Spleen (tissue), 11 donors: Measurements from ENCODE around the gene WDR54. TPM values are rescaled to one million over a fixed set of nuclear protein-coding genes. Genes with fewer than 3 reads are reported as not detected.

Experiments
- DNase-seq: peaks from one replicate; pipeline ENCODE4 v3.0.0-alpha.2; 2020
- H3K27ac ChIP-seq, 8 donors: fragments of 200-600 bp; sonication (generic) in 7 of 8; 1 replicate in 4 of 8; 2 replicates in 4 of 8; pipeline versions ENCODE4 v1.5.0 to v1.8.0; 2016 to 2021; ENCODE audit warnings: inconsistent platforms in 4 of 8, mild to moderate bottlenecking in 4 of 8, moderate library complexity in 1 of 8
- H3K27me3 ChIP-seq, 7 donors: fragments of 200-600 bp; sonication (generic) in 6 of 7; replicated peaks in 1 of 7; 1 replicate in 4 of 7; 2 replicates in 3 of 7; pipeline versions ENCODE4 v1.5.0 to v1.8.0; 2016 to 2021; ENCODE audit warnings: inconsistent platforms in 3 of 7, mild to moderate bottlenecking in 1 of 7
- H3K36me3 ChIP-seq, 6 donors: fragments of 200-600 bp; sonication (generic) in 5 of 6; 1 replicate in 4 of 6; 2 replicates in 2 of 6; pipeline versions ENCODE4 v1.5.0 to v1.8.0; 2016 to 2021; ENCODE audit warnings: inconsistent platforms in 2 of 6
- H3K4me1 ChIP-seq, 6 donors: fragments of 200-600 bp; sonication (generic) in 5 of 6; 1 replicate in 3 of 6; 2 replicates in 3 of 6; pipeline versions ENCODE4 v1.5.0 to v1.8.0; 2016 to 2021; ENCODE audit warnings: inconsistent platforms in 3 of 6
- H3K4me3 ChIP-seq, 8 donors: fragments of 200-600 bp; sonication (generic) in 7 of 8; 1 replicate in 4 of 8; 2 replicates in 4 of 8; pipeline versions ENCODE4 v1.5.0 to v1.8.0; 2016 to 2021; ENCODE audit warnings: inconsistent platforms in 4 of 8, mild to moderate bottlenecking in 4 of 8, moderate library complexity in 2 of 8
- H3K9me3 ChIP-seq, 8 donors: fragments of 200-600 bp; sonication (generic) in 7 of 8; 1 replicate in 4 of 8; 2 replicates in 4 of 8; pipeline versions ENCODE4 v1.5.0 to v1.8.0; 2016 to 2021; ENCODE audit warnings: inconsistent platforms in 4 of 8
- POLR2A ChIP-seq, 3 donors: fragments of 450-650 bp; IDR thresholded peaks; one replicate each; pipeline ENCODE4 v1.5.1; 2017; ENCODE audit warnings: antibody characterized with exemption in 3 of 3, mild to moderate bottlenecking in 1 of 3
- POLR2AphosphoS5 ChIP-seq, 3 donors: sonication (generic); formaldehyde crosslinking; IDR thresholded peaks; one replicate each; pipeline ENCODE4 v1.5.1; 2017; ENCODE audit warnings: antibody characterized with exemption in 3 of 3
- whole genome bisulfite sequencing, 5 donors: extraction: QIAGEN DNeasy Blood & Tissue Kit in 3 of 5; methylation state at CpG; one replicate each; pipeline versions ENCODE4 v1.1.5 to v1.1.7; 2013 to 2018; 5-methylcytosine and 5-hydroxymethylcytosine counted together
- intact Hi-C: fragments of 100-400 bp; cut with DNase I; formaldehyde crosslinking; loops from one replicate; pipeline ENCODE4 v1.15.0; 2023; ENCODE audit warnings: low total_unique reads
- polyA plus RNA-seq, 3 donors: library from polyadenylated mRNA; stranded (reverse); fragments of 200-250 nt; gene quantifications; one replicate each; pipeline ENCODE4 v1.2.1, GENCODE V29; 2013
- total RNA-seq, 7 donors: library from RNA; depleted of rRNA in 3 of 7; stranded (reverse); fragments of >200 nt in 3 of 7; fragmentation: NEBNext Ultra II Directional in 4 of 7; extraction: Animal tissue kit (Norgen Biotek cat#: 25700) in 4 of 7; gene quantifications; one replicate each; pipeline versions ENCODE4 v1.1.0 to v1.2.1, GENCODE V29; 2016 to 2021
- TF ChIP-seq, protein P1 (sequence below), 11 experiments: fragments of 200-600 bp in 7 of 11; fragments of 450-650 bp in 4 of 11; sonication (generic) in 4 of 11; IDR thresholded peaks in 8 of 11; conservative IDR thresholded peaks in 3 of 11; 1 replicate in 7 of 11; 2 replicates in 4 of 11; pipeline versions ENCODE4 v1.4.0 to v1.8.0; 2016 to 2021; ENCODE audit warnings: antibody characterized with exemption in 11 of 11, inconsistent platforms in 4 of 11, mild to moderate bottlenecking in 1 of 11
- donor health status: healthy with polysubstance abuse.
- donor health status: DM: no; HTN: no; CAD: no; lungs with moderate emphysema.
- donor health status: DM: no; HTN: no; CAD: no.
- donor health status: Bipolar disorder and iron deficiency.
- donor health status: healthy.
- donor health status: DM: no; HTN: no; CAD: no.
- donor health status: DM: yes; HTN: yes; CAD: no.

The WDR54 gene
- total and polyA plus RNA-seq, 10 donors, result 15.1 to 26.0 (median 21.0) TPM

DNA sequence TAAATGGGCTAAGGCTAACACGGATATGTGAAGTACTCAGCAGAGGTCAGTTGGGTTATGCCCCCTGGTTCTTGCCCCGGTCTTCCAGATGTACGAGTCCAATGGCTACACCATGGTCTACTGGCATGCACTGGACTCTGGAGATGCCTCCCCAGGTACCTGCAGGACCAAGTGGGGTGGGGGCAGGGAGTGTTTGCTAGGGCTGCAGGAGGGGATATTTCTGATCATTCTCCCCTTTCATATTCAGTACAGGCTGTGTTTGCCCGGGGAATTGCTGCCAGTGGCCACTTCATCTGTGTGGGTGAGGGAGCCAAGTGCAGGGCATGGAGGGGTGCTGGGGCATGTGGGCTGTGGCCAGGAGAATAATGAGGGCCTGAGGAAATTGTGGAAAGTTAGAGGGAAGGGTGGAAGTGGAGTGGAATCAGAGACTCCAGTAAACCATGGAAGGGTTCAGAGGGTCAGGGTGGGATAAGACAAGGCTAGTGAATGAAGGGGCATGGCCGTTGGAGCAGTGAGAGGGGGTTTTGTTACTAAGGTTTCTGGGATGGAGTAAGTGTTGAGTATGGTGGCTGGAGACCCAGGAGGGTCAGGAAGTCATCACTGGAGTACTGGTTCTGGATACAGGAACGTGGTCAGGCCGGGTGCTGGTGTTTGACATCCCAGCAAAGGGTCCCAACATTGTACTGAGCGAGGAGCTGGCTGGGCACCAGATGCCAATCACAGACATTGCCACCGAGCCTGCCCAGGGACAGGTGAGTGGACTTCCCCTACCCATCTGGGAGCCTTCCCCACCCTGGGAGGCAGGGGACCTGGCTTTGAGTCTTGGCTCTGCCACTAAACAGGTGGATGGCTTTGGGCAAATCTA lies 1.9 kb downstream of the WDR54 start:
- TF ChIP-seq POLR2AphosphoS5 (IDR thresholded peaks at IDR 0.05) (no peak), POLR2A (IDR thresholded peaks at IDR 0.05) (no peak)
- TF ChIP-seq, protein P1, sequence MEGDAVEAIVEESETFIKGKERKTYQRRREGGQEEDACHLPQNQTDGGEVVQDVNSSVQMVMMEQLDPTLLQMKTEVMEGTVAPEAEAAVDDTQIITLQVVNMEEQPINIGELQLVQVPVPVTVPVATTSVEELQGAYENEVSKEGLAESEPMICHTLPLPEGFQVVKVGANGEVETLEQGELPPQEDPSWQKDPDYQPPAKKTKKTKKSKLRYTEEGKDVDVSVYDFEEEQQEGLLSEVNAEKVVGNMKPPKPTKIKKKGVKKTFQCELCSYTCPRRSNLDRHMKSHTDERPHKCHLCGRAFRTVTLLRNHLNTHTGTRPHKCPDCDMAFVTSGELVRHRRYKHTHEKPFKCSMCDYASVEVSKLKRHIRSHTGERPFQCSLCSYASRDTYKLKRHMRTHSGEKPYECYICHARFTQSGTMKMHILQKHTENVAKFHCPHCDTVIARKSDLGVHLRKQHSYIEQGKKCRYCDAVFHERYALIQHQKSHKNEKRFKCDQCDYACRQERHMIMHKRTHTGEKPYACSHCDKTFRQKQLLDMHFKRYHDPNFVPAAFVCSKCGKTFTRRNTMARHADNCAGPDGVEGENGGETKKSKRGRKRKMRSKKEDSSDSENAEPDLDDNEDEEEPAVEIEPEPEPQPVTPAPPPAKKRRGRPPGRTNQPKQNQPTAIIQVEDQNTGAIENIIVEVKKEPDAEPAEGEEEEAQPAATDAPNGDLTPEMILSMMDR (IDR thresholded peaks at IDR 0.05 in 8 of 11, conservative IDR thresholded peaks at IDR 0.05 in 3 of 11), result no peak
- H3K36me3 ChIP-seq, result peaks cover 0 to 39% (median 5%) of the 10 kb centered on the region in 6 donors
- H3K9me3 ChIP-seq, result no peaks in the 10 kb centered on the region
- H3K27ac ChIP-seq, result no peak overlapping the region
- H3K4me3 ChIP-seq, result no peak overlapping the region
- WGBS, 5 donors, result 80 to 91% (median 89%) methylated on average over 9 of the region's 9 CpGs
- peaks cover 11 to 55% (median 32%) of the 10 kb centered on the region in 6 donors for H3K4me1 ChIP-seq
- no peak for DNase-seq
- H3K27me3 ChIP-seq, result no peaks in the 10 kb centered on the region
- intact Hi-C loops, result no loop called here

DNA sequence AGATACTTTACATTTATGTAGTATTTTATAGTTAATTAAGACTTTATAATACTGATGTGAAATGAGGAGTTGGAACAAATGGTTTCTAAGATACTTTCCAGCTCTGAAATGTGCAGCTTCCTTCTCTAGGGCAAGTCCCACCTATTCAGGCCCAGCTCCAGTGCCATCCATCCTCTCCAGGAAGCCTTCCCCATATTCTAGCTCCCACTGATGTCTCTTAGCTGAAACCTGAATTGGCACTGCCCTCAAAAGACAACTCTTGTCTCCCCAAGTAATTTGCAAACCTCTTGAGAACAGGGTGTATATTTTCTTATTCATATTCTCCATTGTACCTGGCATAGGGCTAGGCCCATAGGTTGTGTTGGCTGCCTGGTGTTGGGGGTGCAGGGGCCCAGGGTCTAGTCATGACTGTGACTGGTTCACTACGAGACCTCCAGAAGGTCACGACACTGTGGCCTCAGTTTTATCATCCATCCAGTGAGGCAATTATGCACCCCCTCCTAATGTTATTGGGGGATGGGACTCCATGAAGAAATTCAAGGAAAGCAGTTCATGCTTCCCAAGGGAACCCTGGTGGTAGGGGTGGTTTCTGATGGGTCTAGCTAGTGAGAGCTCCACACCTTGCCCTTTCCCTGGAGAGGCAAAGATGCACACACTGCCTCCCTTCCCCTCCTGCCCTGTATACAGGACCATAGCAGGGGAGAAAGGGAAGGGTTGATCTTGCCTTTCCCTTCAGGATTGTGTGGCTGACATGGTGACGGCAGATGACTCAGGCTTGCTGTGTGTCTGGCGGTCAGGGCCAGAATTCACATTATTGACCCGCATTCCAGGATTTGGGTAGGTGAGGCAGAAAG lies 2.8 kb downstream of the WDR54 start:
- Histone ChIP-seq H3K4me3 (no peak overlapping the region), H3K27me3 (no peaks in the 10 kb centered on the region), H3K4me1 (peaks cover 8 to 46% (median 25%) of the 10 kb centered on the region in 6 donors), H3K36me3 (peaks cover 0 to 48% (median 8%) of the 10 kb centered on the region in 6 donors), H3K9me3 (no peaks in the 10 kb centered on the region), H3K27ac (no peak overlapping the region)
- intact Hi-C loops, result no loop called here
- 91 to 99% (median 94%) methylated on average over 5 of the region's 5 CpGs for WGBS, 5 donors
- peak; percentile 14 for DNase-seq
- TF ChIP-seq, protein P1 (IDR thresholded peaks at IDR 0.05 in 8 of 11, conservative IDR thresholded peaks at IDR 0.05 in 3 of 11), result no peak
- no peak for TF ChIP-seq POLR2AphosphoS5 (IDR thresholded peaks at IDR 0.05)

DNA sequence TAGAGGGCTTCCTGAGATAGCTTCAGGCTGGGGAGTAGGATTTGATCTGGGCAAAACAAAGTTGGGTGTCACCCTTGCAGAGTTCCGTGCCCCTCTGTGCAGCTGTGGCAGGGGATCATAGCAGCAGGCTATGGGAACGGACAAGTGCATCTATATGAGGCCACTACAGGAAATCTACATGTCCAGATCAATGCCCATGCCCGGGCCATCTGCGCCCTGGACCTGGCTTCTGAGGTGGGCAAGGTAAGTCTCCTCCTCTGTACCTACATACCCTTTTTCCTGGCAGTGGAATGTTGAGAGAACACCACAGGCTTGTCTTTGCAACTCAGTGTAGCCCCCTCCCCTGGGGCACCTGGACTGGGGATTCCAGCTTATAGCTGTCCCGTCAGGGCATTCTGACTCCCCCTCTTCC lies 3.5 kb downstream of the WDR54 start:
- Histone ChIP-seq H3K4me3 (no peak overlapping the region), H3K27ac (peak overlapping the region in 5 of 8 donors; percentile 7 to 64 (median 39)), H3K4me1 (peaks cover 8 to 41% (median 22%) of the 10 kb centered on the region in 6 donors), H3K9me3 (no peaks in the 10 kb centered on the region), H3K27me3 (no peaks in the 10 kb centered on the region), H3K36me3 (peaks cover 0 to 54% (median 11%) of the 10 kb centered on the region in 6 donors)
- TF ChIP-seq POLR2A (IDR thresholded peaks at IDR 0.05), result no peak
- TF ChIP-seq, protein P1 (IDR thresholded peaks at IDR 0.05 in 8 of 11, conservative IDR thresholded peaks at IDR 0.05 in 3 of 11), result no peak
- no peak for TF ChIP-seq POLR2AphosphoS5 (IDR thresholded peaks at IDR 0.05)
- 82 to 90% (median 87%) methylated on average over 5 of the region's 5 CpGs for whole genome bisulfite sequencing, 5 donors
- DNase-seq, result peak; percentile 65
- intact Hi-C loops, result no loop called here
